OCI-LY1 (cell line): ENCODE data around the gene DHRS7.

Experiments
- CTCF ChIP-seq: fragments of 200-600 bp; sonication (generic), shearing (Covaris generic); IDR thresholded peaks from 2 replicates; pipeline ENCODE4 v1.5.1; 2017; ENCODE audit warnings: mild to moderate bottlenecking, antibody characterized with exemption, low read length, moderate library complexity, mixed read lengths
- EZH2 ChIP-seq: fragments of 200-600 bp; sonication (generic), shearing (Covaris generic); IDR thresholded peaks from 2 replicates; pipeline ENCODE4 v1.8.0; 2017; ENCODE audit warnings: borderline replicate concordance, mixed run types, mild to moderate bottlenecking, antibody characterized with exemption, low read length, moderate library complexity, mixed read lengths

GRCh38 chr14:60114881-60115280 is 50.3 kb downstream of the DHRS7 start:
- TF ChIP-seq CTCF (no peak), EZH2 (no peak)
